OCI-LY7 (cell line): ENCODE data around the gene KPNA3. TPM values are rescaled to one million over a fixed set of nuclear protein-coding genes. Genes with fewer than 3 reads are reported as not detected.

ENCODE experiments used
- BruUV-seq: library from RNA; stranded (reverse); fragments of 400-500 nt; replicated peaks from 2 replicates; lab custom pipeline; 2021; lab: Mats Ljungman, UMichigan
- CTCF ChIA-PET: fragments of 300-600 bp; sonication (Branson Sonifier 250); formaldehyde crosslinking; loops from one replicate; lab custom pipeline; 2022; ENCODE audit warnings: antibody characterized with exemption; ENCODE audit not compliant: unreplicated experiment; lab: Charles Lee
- POLR2A ChIA-PET: fragments of 300-600 bp; sonication (Branson Sonifier 250); formaldehyde crosslinking; loops from one replicate; lab custom pipeline; 2022; ENCODE audit warnings: antibody characterized with exemption; lab: Charles Lee
- DNase-seq: peaks from one replicate; pipeline ENCODE4 v3.0.0-alpha.2; 2015; ENCODE audit warnings: low spot score
- H2AFZ ChIP-seq: fragments of 200-600 bp; sonication (generic), shearing (Covaris generic); 2 replicates; pipeline ENCODE4 v1.6.1; 2014; ENCODE audit warnings: mild to moderate bottlenecking, antibody characterized with exemption, low read length, moderate library complexity
- H3K27ac ChIP-seq: fragments of 200-600 bp; sonication (generic); 2 replicates; pipeline ENCODE4 v1.5.1; 2014; ENCODE audit warnings: mixed run types, low read depth, mild to moderate bottlenecking, moderate library complexity, low read length, inconsistent platforms; ENCODE audit not compliant: poor library complexity, severe bottlenecking
- H3K36me3 ChIP-seq: fragments of 200-600 bp; sonication (generic); 2 replicates; pipeline ENCODE4 v1.6.1; 2014; ENCODE audit warnings: mild to moderate bottlenecking, antibody characterized with exemption, low read length, moderate library complexity, mixed read lengths; ENCODE audit not compliant: insufficient read depth
- H3K4me1 ChIP-seq: fragments of 200-600 bp; sonication (generic); 2 replicates; pipeline ENCODE4 v1.5.1; 2014; ENCODE audit warnings: mild to moderate bottlenecking, low read length; ENCODE audit not compliant: insufficient read depth, poor library complexity, severe bottlenecking
- H3K4me2 ChIP-seq: fragments of 200-600 bp; sonication (generic); 2 replicates; pipeline ENCODE4 v1.6.1; 2014; ENCODE audit warnings: mild to moderate bottlenecking, low read length
- H3K4me3 ChIP-seq: fragments of 200-600 bp; sonication (generic); 2 replicates; pipeline ENCODE4 v1.5.1; 2014; ENCODE audit warnings: mild to moderate bottlenecking, low read depth, low read length; ENCODE audit not compliant: poor library complexity, severe bottlenecking
- H3K79me2 ChIP-seq: fragments of 200-600 bp; sonication (generic); 2 replicates; pipeline ENCODE4 v1.6.1; 2016; ENCODE audit warnings: low read depth, mild to moderate bottlenecking, low read length, moderate library complexity, mixed read lengths; ENCODE audit not compliant: insufficient read depth
- H3K9me2 ChIP-seq: fragments of 200-600 bp; sonication (generic); 2 replicates; pipeline ENCODE4 v1.6.1; 2016; ENCODE audit warnings: mild to moderate bottlenecking, low read length, mixed read lengths; ENCODE audit not compliant: insufficient read depth
- H3K9me3 ChIP-seq: fragments of 200-600 bp; sonication (generic); 2 replicates; pipeline ENCODE4 v1.6.1; 2014; ENCODE audit warnings: mild to moderate bottlenecking, mixed run types, low read length, mixed read lengths
- H4K20me1 ChIP-seq: fragments of 200-600 bp; sonication (generic); 2 replicates; pipeline ENCODE4 v1.6.1; 2014; ENCODE audit warnings: mild to moderate bottlenecking, antibody characterized with exemption, low read length, moderate library complexity, mixed read lengths; ENCODE audit not compliant: insufficient read depth
- EZH2phosphoT487 ChIP-seq: fragments of 200-600 bp; sonication (generic); IDR thresholded peaks from 2 replicates; pipeline ENCODE4 v1.6.1; 2018; ENCODE audit warnings: low read depth, borderline replicate concordance, mild to moderate bottlenecking, mixed run types, antibody characterized with exemption, low read length, moderate library complexity, mixed read lengths
- intact Hi-C: fragments of 100-400 bp; cut with micrococcal nuclease; formaldehyde crosslinking; loops from one replicate; pipeline ENCODE4 v1.10.0; 2022; ENCODE audit not compliant: unreplicated experiment
- total RNA-seq, 2 experiments: library from RNA; depleted of rRNA in 1 of 2; stranded (reverse); fragments of >200 nt in 1 of 2; shearing (Covaris generic) in 1 of 2; gene quantifications; 2 replicates each; pipeline ENCODE4 v1.2.3, GENCODE V29; 2014 to 2022
- TF ChIP-seq, protein P1 (sequence below): fragments of 200-600 bp; sonication (generic); conservative IDR thresholded peaks from 2 replicates; pipeline ENCODE4 v1.5.1; 2014; ENCODE audit warnings: mild to moderate bottlenecking, antibody characterized with exemption, low read length, moderate library complexity, mixed read lengths

The KPNA3 gene
- total RNA-seq, 2 experiments from 2014 or later: 18.2 to 41.1 TPM

DNA sequence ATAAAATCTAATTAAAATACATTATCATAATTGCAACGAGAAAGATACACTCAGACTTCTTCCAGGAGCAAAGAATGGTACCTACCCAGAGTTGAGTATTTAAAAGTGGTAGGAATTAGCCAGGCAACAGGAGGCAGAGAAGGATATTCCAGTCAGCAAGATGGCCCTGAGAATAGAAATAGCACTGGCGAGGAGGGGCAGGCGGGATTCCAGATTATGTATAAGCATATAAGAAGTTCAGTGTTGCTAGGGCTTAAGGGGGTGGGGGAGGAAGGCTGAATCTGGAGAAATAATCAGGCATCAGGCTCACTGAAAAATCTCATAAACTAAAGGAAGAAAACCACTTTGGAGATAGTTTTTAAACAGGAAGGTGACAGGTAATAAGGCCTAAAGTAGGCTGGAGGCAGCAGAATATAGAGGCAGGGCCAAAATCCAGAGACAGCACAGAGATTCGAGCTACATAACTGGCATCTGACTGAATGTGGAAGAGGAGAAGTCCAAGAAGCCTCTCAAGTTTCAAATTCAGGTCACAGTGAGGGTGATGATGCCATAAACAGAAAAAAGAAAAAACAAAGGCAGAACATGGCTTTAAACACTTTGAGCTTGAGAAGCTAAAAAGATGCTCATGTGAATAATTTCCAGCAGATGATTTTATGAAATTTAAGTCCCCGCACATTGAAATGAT is 7.5 kb downstream of the KPNA3 start:
- intact Hi-C loops: no loop called here
- Histone ChIP-seq H3K36me3 (peaks cover 71% of the 10 kb centered on the region), H3K9me2 (no peaks in the 10 kb centered on the region), H3K9me3 (no peaks in the 10 kb centered on the region), H3K27ac (no peak overlapping the region), H3K4me2 (no peak overlapping the region), H3K79me2 (peaks cover 97% of the 10 kb centered on the region), H2AFZ (no peak overlapping the region), H4K20me1 (peaks cover 42% of the 10 kb centered on the region), H3K4me3 (no peak overlapping the region), H3K4me1 (peaks cover 8% of the 10 kb centered on the region)
- TF ChIP-seq EZH2phosphoT487: no peak
- TF ChIP-seq, protein P1, sequence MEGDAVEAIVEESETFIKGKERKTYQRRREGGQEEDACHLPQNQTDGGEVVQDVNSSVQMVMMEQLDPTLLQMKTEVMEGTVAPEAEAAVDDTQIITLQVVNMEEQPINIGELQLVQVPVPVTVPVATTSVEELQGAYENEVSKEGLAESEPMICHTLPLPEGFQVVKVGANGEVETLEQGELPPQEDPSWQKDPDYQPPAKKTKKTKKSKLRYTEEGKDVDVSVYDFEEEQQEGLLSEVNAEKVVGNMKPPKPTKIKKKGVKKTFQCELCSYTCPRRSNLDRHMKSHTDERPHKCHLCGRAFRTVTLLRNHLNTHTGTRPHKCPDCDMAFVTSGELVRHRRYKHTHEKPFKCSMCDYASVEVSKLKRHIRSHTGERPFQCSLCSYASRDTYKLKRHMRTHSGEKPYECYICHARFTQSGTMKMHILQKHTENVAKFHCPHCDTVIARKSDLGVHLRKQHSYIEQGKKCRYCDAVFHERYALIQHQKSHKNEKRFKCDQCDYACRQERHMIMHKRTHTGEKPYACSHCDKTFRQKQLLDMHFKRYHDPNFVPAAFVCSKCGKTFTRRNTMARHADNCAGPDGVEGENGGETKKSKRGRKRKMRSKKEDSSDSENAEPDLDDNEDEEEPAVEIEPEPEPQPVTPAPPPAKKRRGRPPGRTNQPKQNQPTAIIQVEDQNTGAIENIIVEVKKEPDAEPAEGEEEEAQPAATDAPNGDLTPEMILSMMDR: no peak
- POLR2A ChIA-PET: interaction anchor here (1.2 kb wide), 1 partner anchor 11 kb away, joined by 3 read pairs; no protein-coding TSS in a partner anchor
- BruUV-seq: no TSS peak
- CTCF ChIA-PET: no interaction called here
- no peak for DNase-seq

DNA sequence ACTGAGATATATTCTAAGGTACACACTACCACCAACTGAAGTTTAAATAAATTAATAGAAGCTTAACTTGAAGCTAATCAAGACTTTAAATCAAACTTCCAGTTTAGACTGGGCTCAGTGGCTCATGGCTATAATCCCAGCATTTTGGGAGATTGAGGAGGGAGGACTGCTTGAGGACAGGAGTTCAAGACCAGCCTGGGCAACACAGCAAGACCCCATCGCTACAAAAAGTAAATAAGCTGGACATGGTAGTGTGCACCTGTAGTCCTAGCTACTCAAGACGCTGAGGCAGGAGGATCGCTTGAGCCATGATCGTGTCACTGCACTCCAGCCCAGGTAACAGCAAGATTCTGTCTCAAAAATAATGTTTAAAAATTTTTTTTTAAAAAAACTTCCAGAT is 8.6 kb downstream of the KPNA3 start:
- BruUV-seq: no TSS peak
- POLR2A ChIA-PET: interaction anchor here (0.7 to 1.0 kb wide), 2 partner anchors 7 to 215 kb away, joined by 3 to 4 read pairs; no protein-coding TSS in a partner anchor
- Histone ChIP-seq H3K36me3 (peaks cover 61% of the 10 kb centered on the region), H3K4me2 (no peak overlapping the region), H3K4me3 (no peak overlapping the region), H4K20me1 (peaks cover 36% of the 10 kb centered on the region), H3K79me2 (peaks cover 97% of the 10 kb centered on the region), H3K4me1 (no peaks in the 10 kb centered on the region), H2AFZ (no peak overlapping the region), H3K9me3 (no peaks in the 10 kb centered on the region), H3K9me2 (no peaks in the 10 kb centered on the region), H3K27ac (no peak overlapping the region)
- TF ChIP-seq, protein P1: no peak
- no peak for TF ChIP-seq EZH2phosphoT487
- CTCF ChIA-PET: interaction anchor here (1.1 kb wide), 1 partner anchor 9 kb away, joined by 3 read pairs; no protein-coding TSS in a partner anchor
- intact Hi-C loops: no loop called here
- no peak for DNase-seq

DNA sequence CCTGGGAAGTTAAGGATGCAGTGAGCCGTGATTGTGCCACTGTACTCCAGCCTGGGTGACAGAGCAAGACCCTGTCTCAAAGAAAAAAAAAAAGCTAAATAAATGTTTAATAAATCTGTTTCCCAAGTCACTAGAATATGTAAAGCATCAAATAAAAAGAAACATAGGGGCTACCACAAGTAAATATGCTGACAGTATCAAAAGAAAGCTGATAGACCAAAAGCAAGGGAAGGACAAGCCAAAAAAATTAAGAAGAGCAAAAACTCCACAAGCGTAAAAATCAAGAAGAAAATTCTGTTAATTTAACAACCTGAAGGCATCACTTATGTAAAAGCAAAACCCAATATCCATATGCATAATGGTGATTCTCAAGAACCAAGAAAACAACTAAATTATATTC is 9.7 kb downstream of the KPNA3 start:
- intact Hi-C loops: no loop called here

More for the DNA sequence above, 9.7 kb downstream of the KPNA3 start:
- H4K20me1 ChIP-seq: peaks cover 36% of the 10 kb centered on the region
- H3K9me2 ChIP-seq: no peaks in the 10 kb centered on the region
- no peak overlapping the region for H3K4me2 ChIP-seq
- no peak overlapping the region for H3K4me3 ChIP-seq
- CTCF ChIA-PET: no interaction called here
- POLR2A ChIA-PET: interaction anchor here (0.5 to 1.8 kb wide), 4 partner anchors 8 to 501 kb away, joined by 3 to 5 read pairs (median 4); no protein-coding TSS in a partner anchor
- TF ChIP-seq, protein P1: no peak
- no peak for TF ChIP-seq EZH2phosphoT487
- H3K79me2 ChIP-seq: peaks cover 97% of the 10 kb centered on the region
- H3K36me3 ChIP-seq: peaks cover 55% of the 10 kb centered on the region
- H2AFZ ChIP-seq: no peak overlapping the region
- no TSS peak for BruUV-seq
- no peak for DNase-seq
- H3K4me1 ChIP-seq: no peaks in the 10 kb centered on the region
- no peaks in the 10 kb centered on the region for H3K9me3 ChIP-seq
- no peak overlapping the region for H3K27ac ChIP-seq
